HEK293T (cell line): Measurements from ENCODE around the gene PRR7.

ENCODE experiments used
- CTCF ChIA-PET: fragments of 350-600 bp; formaldehyde crosslinking; extraction: SDS; loops from one replicate; lab custom pipeline; 2021; ENCODE audit warnings: antibody characterized with exemption, inconsistent platforms; lab: Yijun Ruan, JAX
- POLR2A ChIA-PET: fragments of 350-600 bp; formaldehyde crosslinking; extraction: SDS; loops from one replicate; lab custom pipeline; 2020; ENCODE audit warnings: antibody characterized with exemption, inconsistent platforms; lab: Yijun Ruan, JAX
- DNase-seq: peaks from one replicate; pipeline ENCODE4 v3.0.0; 2012; ENCODE audit warnings: mixed read lengths; ENCODE audit errors: extremely low spot score
- ARNT ChIP-seq: fragments of 450-650 bp; IDR thresholded peaks from 2 replicates; pipeline ENCODE4 v1.6.1; 2017; ENCODE audit warnings: mild to moderate bottlenecking
- BHLHE40 ChIP-seq: fragments of 450-650 bp; IDR thresholded peaks from 2 replicates; pipeline ENCODE4 v1.6.1; 2016; ENCODE audit warnings: mild to moderate bottlenecking, moderate library complexity, borderline replicate concordance
- CTBP1 ChIP-seq: fragments of 450-650 bp; IDR thresholded peaks from 2 replicates; pipeline ENCODE4 v1.6.1; 2016; ENCODE audit warnings: borderline replicate concordance
- ELF4 ChIP-seq: fragments of 450-650 bp; IDR thresholded peaks from 2 replicates; pipeline ENCODE4 v1.6.1; 2017; ENCODE audit warnings: antibody characterized with exemption
- FOXA1 ChIP-seq: fragments of 450-650 bp; IDR thresholded peaks from 2 replicates; pipeline ENCODE4 v1.6.1; 2016; ENCODE audit warnings: mild to moderate bottlenecking
- FOXK2 ChIP-seq: fragments of 450-650 bp; IDR thresholded peaks from 2 replicates; pipeline ENCODE4 v1.6.1; 2016; ENCODE audit warnings: mild to moderate bottlenecking
- FOXM1 ChIP-seq: fragments of 450-650 bp; IDR thresholded peaks from 2 replicates; pipeline ENCODE4 v1.6.1; 2017; ENCODE audit warnings: mild to moderate bottlenecking, borderline replicate concordance
- HDGF ChIP-seq: fragments of 450-650 bp; IDR thresholded peaks from 2 replicates; pipeline ENCODE4 v1.6.1; 2017; ENCODE audit warnings: antibody characterized with exemption, borderline replicate concordance
- L3MBTL2 ChIP-seq: fragments of 450-650 bp; conservative IDR thresholded peaks from 2 replicates; pipeline ENCODE4 v1.6.1; 2016; ENCODE audit warnings: mild to moderate bottlenecking
- LEF1 ChIP-seq: fragments of 450-650 bp; IDR thresholded peaks from 2 replicates; pipeline ENCODE4 v1.6.1; 2017; ENCODE audit warnings: mild to moderate bottlenecking, borderline replicate concordance
- NFRKB ChIP-seq: fragments of 450-650 bp; IDR thresholded peaks from 2 replicates; pipeline ENCODE4 v1.6.1; 2016; ENCODE audit warnings: mild to moderate bottlenecking, moderate library complexity
- PKNOX1 ChIP-seq: fragments of 450-650 bp; IDR thresholded peaks from 2 replicates; pipeline ENCODE4 v1.6.1; 2016
- SP1 ChIP-seq: fragments of 450-650 bp; IDR thresholded peaks from 2 replicates; pipeline ENCODE4 v1.6.1; 2017
- SUZ12 ChIP-seq: fragments of 450-650 bp; IDR thresholded peaks from 2 replicates; pipeline ENCODE4 v1.6.1; 2016; ENCODE audit warnings: mild to moderate bottlenecking
- TARDBP ChIP-seq: fragments of 450-650 bp; IDR thresholded peaks from 2 replicates; pipeline ENCODE4 v1.6.1; 2016
- ZNF384 ChIP-seq: fragments of 450-650 bp; IDR thresholded peaks from 2 replicates; pipeline ENCODE4 v1.6.1; 2016

The PRR7 gene

GRCh38 chr5:177446200-177447065 lies at the start of gene PRR7:
PRR7 (plus strand) TSS chr5:177446814; CDS start chr5:177455068, 8,254 bp downstream.
- peak; percentile 81 for DNase-seq
- POLR2A ChIA-PET: interaction anchor here (0.6 to 7.4 kb wide), 10 partner anchors 8 to 76 kb away, joined by 3 to 69 read pairs (median 4); partner anchors contain the start of gene GRK6

GRCh38 chr5:177397875-177398390 lies 48.7 kb upstream of the PRR7 start:
- DNase-seq: no peak
- no peak for TF ChIP-seq HDGF
- no peak for TF ChIP-seq NFRKB
- no peak for TF ChIP-seq CTBP1
- TF ChIP-seq TARDBP: no peak
- TF ChIP-seq LEF1: no peak
- no peak for TF ChIP-seq FOXK2
- no peak for TF ChIP-seq FOXM1
- no peak for TF ChIP-seq L3MBTL2
- TF ChIP-seq ZNF384: no peak
- no peak for TF ChIP-seq PKNOX1
- TF ChIP-seq SUZ12: no peak
- TF ChIP-seq SP1: no peak
- TF ChIP-seq ELF4: no peak
- TF ChIP-seq ARNT: no peak
- TF ChIP-seq BHLHE40: no peak
- CTCF ChIA-PET: no interaction called here
- POLR2A ChIA-PET: no interaction called here

More at GRCh38 chr5:177446200-177447065, at the start of gene PRR7:
- CTCF ChIA-PET: interaction anchor here (1.0 to 4.9 kb wide), 5 partner anchors 8 to 137 kb away, joined by 3 to 30 read pairs (median 6); no protein-coding TSS in a partner anchor
- 0 out of 2 replicates have a peak, but pooled peaks have one; percentile 44 for TF ChIP-seq FOXM1
- no peak for TF ChIP-seq TARDBP
- no peak for TF ChIP-seq FOXA1

GRCh38 chr5:177399997-177400868 lies 46.4 kb upstream of the PRR7 start, which contains the start of gene PFN3:
PFN3 (minus strand) TSS chr5:177400661; CDS start chr5:177400576, 85 bp downstream.
- TF ChIP-seq SUZ12: no peak
- TF ChIP-seq BHLHE40: no peak
- TF ChIP-seq L3MBTL2: no peak
- TF ChIP-seq FOXM1: no peak
- no peak for TF ChIP-seq NFRKB
- ChIA-PET POLR2A (no interaction called here), CTCF (interaction anchor here (4.4 kb wide), 1 partner anchor 10 kb away, joined by 56 read pairs; no protein-coding TSS in a partner anchor)
- no peak for DNase-seq

GRCh38 chr5:177402271-177403043 lies 44.2 kb upstream of the PRR7 start:
- ChIA-PET POLR2A (interaction anchor here (0.6 to 4.5 kb wide), 15 partner anchors 10 to 653 kb away, joined by 3 to 46 read pairs (median 4); partner anchors contain the start of genes GRK6 and PRR7), CTCF (interaction anchor here (0.7 to 5.0 kb wide), 16 partner anchors 9 to 289 kb away, joined by 3 to 56 read pairs (median 7); partner anchors contain the start of genes GRK6 and PRR7)
- TF ChIP-seq SP1 (no peak), L3MBTL2 (peak; percentile 89), ELF4 (no peak), BHLHE40 (no peak), NFRKB (no peak), CTBP1 (peak; percentile 39; the same call in 1 of the 2 replicates)
- DNase-seq: peak; percentile 91

GRCh38 chr5:177403102-177403791 lies 43.4 kb upstream of the PRR7 start:
- peak; percentile 51 for DNase-seq
- ChIA-PET POLR2A (interaction anchor here (0.8 to 4.5 kb wide), 17 partner anchors 10 to 713 kb away, joined by 3 to 46 read pairs (median 5); partner anchors contain the start of genes GRK6 and PRR7), CTCF (interaction anchor here (0.6 to 5.0 kb wide), 21 partner anchors 10 to 290 kb away, joined by 3 to 56 read pairs (median 7); partner anchors contain the start of genes GRK6 and PRR7)
- no peak for TF ChIP-seq ELF4
- peak; percentile 44; the same call in 1 of the 2 replicates for TF ChIP-seq L3MBTL2
